OCI-LY1 (cell line): Measurements from ENCODE around the gene PPDPF.

Experiments used
- CTCF ChIP-seq: fragments of 200-600 bp; sonication (generic), shearing (Covaris generic); IDR thresholded peaks from 2 replicates; pipeline ENCODE4 v1.5.1; 2017; ENCODE audit warnings: mild to moderate bottlenecking, antibody characterized with exemption, low read length, moderate library complexity, mixed read lengths
- EZH2 ChIP-seq: fragments of 200-600 bp; sonication (generic), shearing (Covaris generic); IDR thresholded peaks from 2 replicates; pipeline ENCODE4 v1.8.0; 2017; ENCODE audit warnings: borderline replicate concordance, mixed run types, mild to moderate bottlenecking, antibody characterized with exemption, low read length, moderate library complexity, mixed read lengths

GRCh38 chr20:63481503-63481902 is 39.1 kb upstream of the PPDPF start:
- TF ChIP-seq CTCF: no peak
- no peak for TF ChIP-seq EZH2
